Right atrium auricular region (tissue), 2 donors: Measurements from ENCODE around the gene KLHL14. TPM values are rescaled to one million over a fixed set of nuclear protein-coding genes. Genes with fewer than 3 reads are reported as not detected.

Experiments used
- DNase-seq: peaks from one replicate; pipeline ENCODE4 v3.0.0-alpha.2; 2019; ENCODE audit warnings: low spot score
- H3K27ac ChIP-seq, 2 donors: fragments of 200-600 bp; sonication (generic); 1 replicate in 1 of 2; 2 replicates in 1 of 2; pipeline ENCODE4 v1.5.1; 2016 to 2019
- H3K27me3 ChIP-seq, 2 donors: fragments of 200-600 bp; sonication (generic); one replicate each; pipeline versions ENCODE4 v1.5.1 to v1.6.0; 2017 to 2019
- H3K36me3 ChIP-seq: fragments of 200-600 bp; sonication (generic); one replicate; pipeline ENCODE4 v1.5.1; 2016
- H3K4me1 ChIP-seq, 2 donors: fragments of 200-600 bp; sonication (generic); one replicate each; pipeline versions ENCODE4 v1.5.1 to v1.6.0; 2017 to 2019
- H3K4me3 ChIP-seq, 2 donors: fragments of 200-600 bp; sonication (generic); 1 replicate in 1 of 2; 2 replicates in 1 of 2; pipeline ENCODE4 v1.5.1; 2017 to 2019; ENCODE audit warnings: mild to moderate bottlenecking in 1 of 2, moderate library complexity in 1 of 2
- H3K9me3 ChIP-seq, 2 donors: fragments of 200-600 bp; sonication (generic); one replicate each; pipeline ENCODE4 v1.5.1; 2019
- CTCF ChIP-seq, 2 donors: fragments of 200-600 bp; sonication (generic); IDR thresholded peaks; one replicate each; pipeline ENCODE4 v1.5.1; 2019; ENCODE audit warnings: antibody characterized with exemption in 2 of 2
- total RNA-seq, 2 donors: library from RNA; depleted of rRNA; stranded (reverse); fragments of >200 nt; gene quantifications; one replicate each; pipeline ENCODE4 v1.1.0, GENCODE V29; 2016

Gene KLHL14
- total RNA-seq, 2 donors from 2014 or later = not detected

DNA sequence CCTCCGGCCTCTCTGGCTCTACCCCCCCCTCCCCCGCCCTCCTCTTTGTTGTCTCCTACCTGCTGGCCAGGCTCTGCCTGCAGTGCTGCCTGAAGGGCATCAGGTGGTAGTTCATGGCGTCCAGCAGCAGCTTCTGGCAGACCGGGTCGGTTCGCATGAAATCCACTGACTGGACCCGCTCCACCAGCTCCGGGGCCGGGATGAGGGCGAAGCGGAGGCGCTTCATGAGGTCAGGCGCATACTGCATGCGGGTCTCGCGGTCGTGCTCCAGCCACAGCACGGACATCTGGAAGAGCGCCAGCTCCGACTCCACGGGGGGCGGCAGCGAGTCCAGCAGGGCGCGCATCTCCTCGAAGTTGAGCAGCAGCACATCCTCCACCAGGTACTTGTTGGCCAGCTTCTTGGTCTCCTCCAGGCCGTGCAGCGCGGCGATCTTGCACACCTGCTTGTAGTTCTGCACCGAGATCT, 3.2 kb downstream of the KLHL14 start:
- no peak for DNase-seq
- no peak for TF ChIP-seq CTCF (IDR thresholded peaks at IDR 0.05)
- no peak overlapping the region for H3K27ac ChIP-seq
- no peak overlapping the region for H3K4me3 ChIP-seq
- H3K36me3 ChIP-seq = no peaks in the 10 kb centered on the region
- H3K9me3 ChIP-seq = no peaks in the 10 kb centered on the region
- H3K4me1 ChIP-seq = peaks cover 0 to 25% of the 10 kb centered on the region in 2 donors
- H3K27me3 ChIP-seq = peaks cover 14 to 20% of the 10 kb centered on the region in 2 donors

DNA sequence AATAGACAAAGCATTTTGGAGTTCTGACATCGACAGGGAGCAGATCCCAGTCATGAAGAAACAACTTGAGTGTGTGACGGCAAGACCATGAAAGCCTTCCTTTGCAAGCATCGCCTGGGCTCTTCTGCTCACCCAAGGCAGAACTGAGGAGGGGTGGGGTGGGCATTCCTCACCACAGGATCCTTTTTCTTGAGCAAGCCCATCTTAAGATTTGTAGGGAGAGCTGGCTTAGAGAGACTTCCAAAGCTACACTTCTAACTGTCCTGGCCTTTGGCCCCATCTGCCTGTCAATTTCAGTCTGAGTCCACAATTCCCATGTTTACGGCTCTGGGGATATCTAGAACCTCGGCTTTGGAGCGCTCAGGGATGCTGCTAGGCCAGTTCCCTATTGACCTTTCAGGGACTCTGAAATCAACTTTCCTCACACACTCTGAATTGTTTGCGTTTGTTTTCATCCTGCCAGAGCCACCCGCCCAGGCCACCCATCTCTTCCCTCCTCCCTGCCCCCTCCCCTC, 3.7 kb downstream of the KLHL14 start:
- Histone ChIP-seq H3K27ac (no peak overlapping the region), H3K4me3 (no peak overlapping the region), H3K27me3 (peaks cover 14 to 20% of the 10 kb centered on the region in 2 donors), H3K36me3 (no peaks in the 10 kb centered on the region), H3K4me1 (peaks cover 0 to 25% of the 10 kb centered on the region in 2 donors), H3K9me3 (no peaks in the 10 kb centered on the region)
- no peak for DNase-seq
- no peak for TF ChIP-seq CTCF (IDR thresholded peaks at IDR 0.05)

DNA sequence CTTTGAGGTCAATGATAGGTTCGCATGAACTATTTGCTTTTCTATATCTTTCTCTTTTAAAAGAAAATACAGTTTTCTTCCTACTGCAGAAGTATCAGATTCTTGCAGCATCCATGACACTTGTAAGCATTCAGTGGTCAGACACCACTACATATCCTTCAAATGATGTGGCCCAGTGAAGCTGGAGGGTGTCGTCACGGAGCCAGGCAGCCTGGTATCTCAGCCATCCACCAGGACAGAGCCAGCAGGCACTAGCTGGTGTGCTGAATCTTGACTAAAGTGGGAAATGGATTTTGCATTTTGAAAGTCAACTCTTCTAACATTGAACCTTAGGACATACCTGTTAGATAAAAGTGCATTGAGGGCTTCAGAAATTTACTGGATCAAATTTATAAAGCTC, 5.4 kb downstream of the KLHL14 start:
- TF ChIP-seq CTCF (IDR thresholded peaks at IDR 0.05) = no peak
- no peak for DNase-seq
- H3K27ac ChIP-seq = no peak overlapping the region
- H3K4me3 ChIP-seq = no peak overlapping the region
- no peaks in the 10 kb centered on the region for H3K36me3 ChIP-seq
- peaks cover 0 to 25% of the 10 kb centered on the region in 2 donors for H3K4me1 ChIP-seq
- H3K27me3 ChIP-seq = peaks cover 14 to 20% of the 10 kb centered on the region in 2 donors
- H3K9me3 ChIP-seq = no peaks in the 10 kb centered on the region

DNA sequence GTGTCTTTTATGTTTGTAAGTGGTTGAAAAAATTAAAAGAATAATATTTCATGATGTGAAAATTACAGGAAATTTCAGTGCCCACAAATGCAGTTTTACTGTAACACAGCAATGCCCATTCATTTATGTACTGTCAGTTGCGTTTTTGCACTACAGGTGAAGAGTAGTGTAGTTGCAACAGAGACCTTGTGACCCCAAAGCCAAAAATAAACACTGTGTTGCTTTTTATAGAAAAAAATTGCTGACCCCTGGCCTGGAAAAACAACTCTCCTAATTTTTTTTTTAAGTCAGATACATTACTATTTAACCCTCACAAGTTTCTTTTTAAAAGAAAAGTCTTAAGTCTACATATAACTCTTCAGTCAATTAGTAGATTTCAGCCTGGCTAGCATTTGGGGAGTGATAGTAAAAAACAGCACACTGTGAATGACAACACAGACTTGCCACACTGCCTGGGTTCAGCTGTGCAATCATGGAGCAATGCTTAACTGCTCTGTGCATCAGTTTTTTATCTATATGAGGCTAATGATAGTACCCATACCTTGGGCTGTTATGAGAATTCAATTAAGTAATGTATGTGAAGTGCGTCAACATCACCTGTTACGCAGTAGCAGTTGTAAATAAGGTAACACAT, 8.1 kb downstream of the KLHL14 start:
- Histone ChIP-seq H3K27me3 (peaks cover under 1 to 1% of the 10 kb centered on the region in 2 donors), H3K9me3 (no peaks in the 10 kb centered on the region), H3K4me3 (no peak overlapping the region), H3K4me1 (peaks cover 0 to 3% of the 10 kb centered on the region in 2 donors), H3K36me3 (no peaks in the 10 kb centered on the region), H3K27ac (no peak overlapping the region)
- TF ChIP-seq CTCF (IDR thresholded peaks at IDR 0.05) = no peak
- no peak for DNase-seq

GRCh38 chr18:32763293-32763692, 9.5 kb downstream of the KLHL14 start:
- H3K36me3 ChIP-seq = no peaks in the 10 kb centered on the region

More at GRCh38 chr18:32763293-32763692, 9.5 kb downstream of the KLHL14 start:
- Histone ChIP-seq H3K4me3 (no peak overlapping the region), H3K9me3 (no peaks in the 10 kb centered on the region), H3K27me3 (no peaks in the 10 kb centered on the region), H3K4me1 (no peaks in the 10 kb centered on the region), H3K27ac (no peak overlapping the region)
- DNase-seq = no peak
- no peak for TF ChIP-seq CTCF (IDR thresholded peaks at IDR 0.05)
